NCI-H2107 treated with DMSO at 0.1 percent for 48 hours (cell line): ENCODE measurements around the gene SUPT20H.
"Not testable (repeated sequence)": the region's sequence is repeated elsewhere in the genome, so short reads cannot be mapped to it uniquely, and the experiment has no call there.

ENCODE experiments used
- DNase-seq: peaks from one replicate; lab custom pipeline; 2025; ENCODE audit not compliant: unreplicated experiment; lab: John Stamatoyannopoulos, UW

The SUPT20H gene

GRCh38 chr13:37070145-37070695 is 10.7 kb upstream of the SUPT20H start:
- no peak for DNase-seq

- no peak for DNase-seq
Observed at GRCh38 chr13:37069597-37070103, 10.2 kb upstream of the SUPT20H start.

GRCh38 chr13:37068962-37069361 is 9.5 kb upstream of the SUPT20H start:
- DNase-seq: no peak

- no peak for DNase-seq
Observed at GRCh38 chr13:37067874-37068273, 8.4 kb upstream of the SUPT20H start.

- DNase-seq: no peak
Observed at GRCh38 chr13:37065890-37066526, 6.5 kb upstream of the SUPT20H start.

- DNase-seq: peak; percentile 73
Observed at GRCh38 chr13:37059848-37060192, 332 bp upstream of the SUPT20H start.

- not testable (repeated sequence) for DNase-seq
Observed at GRCh38 chr13:37056228-37056627, 3.3 kb downstream of the SUPT20H start.

- DNase-seq: not testable (repeated sequence)
Observed at GRCh38 chr13:37053111-37053510, 6.4 kb downstream of the SUPT20H start.

- DNase-seq: no peak
Observed at GRCh38 chr13:37049810-37050209, 9.7 kb downstream of the SUPT20H start.

GRCh38 chr13:37047846-37048245 is 11.6 kb downstream of the SUPT20H start:
- DNase-seq: no peak

- no peak for DNase-seq
Observed at GRCh38 chr13:37047032-37047431, 12.5 kb downstream of the SUPT20H start.

- no peak for DNase-seq
Observed at GRCh38 chr13:37046062-37046461, 13.4 kb downstream of the SUPT20H start.

GRCh38 chr13:37040789-37041188 is 18.7 kb downstream of the SUPT20H start:
- DNase-seq: no peak

GRCh38 chr13:37039896-37040295 is 19.6 kb downstream of the SUPT20H start:
- DNase-seq: no peak

- DNase-seq: no peak
Observed at GRCh38 chr13:37037241-37037640, 22.2 kb downstream of the SUPT20H start.

- no peak for DNase-seq
Observed at GRCh38 chr13:37029617-37030016, 29.9 kb downstream of the SUPT20H start.

- no peak for DNase-seq
Observed at GRCh38 chr13:37027639-37028038, 31.8 kb downstream of the SUPT20H start.

- no peak for DNase-seq
Observed at GRCh38 chr13:37026771-37027170, 32.7 kb downstream of the SUPT20H start.

GRCh38 chr13:37023871-37024270 is 35.6 kb downstream of the SUPT20H start:
- no peak for DNase-seq

GRCh38 chr13:37014609-37015008 is 44.9 kb downstream of the SUPT20H start:
- DNase-seq: no peak

GRCh38 chr13:37011788-37012187 is 47.7 kb downstream of the SUPT20H start:
- no peak for DNase-seq

- DNase-seq: no peak
Observed at GRCh38 chr13:37011002-37011401, 48.5 kb downstream of the SUPT20H start.

GRCh38 chr13:37010424-37010823 is 49.1 kb downstream of the SUPT20H start:
- DNase-seq: no peak
